Measurements from ENCODE around the gene ACSL5. TPM values are rescaled to one million over a fixed set of nuclear protein-coding genes. Genes with fewer than 3 reads are reported as not detected.
"Not testable (repeated sequence)": the region's sequence is repeated elsewhere in the genome, so short reads cannot be mapped to it uniquely, and the experiment has no call there.

Gene ACSL5
- total and polyA plus RNA-seq, 2 experiments from 2014 or later, result not detected

GRCh38 chr10:112379635-112380296 lies 5.8 kb downstream of the ACSL5 start:
- no peak overlapping the region for H3K27ac ChIP-seq
- no peaks in the 10 kb centered on the region for H3K9me3 ChIP-seq (ENCODE audit: low read depth)
- DNase-seq (ENCODE audit: low read depth in 1 of 2, low spot score in 1 of 2), result no peak
- H3K36me3 ChIP-seq, result no peaks in the 10 kb centered on the region
- no peaks in the 10 kb centered on the region for H3K4me1 ChIP-seq (ENCODE audit: low read depth)
- TF ChIP-seq CTCF (IDR thresholded peaks at IDR 0.05; ENCODE audit: low read depth, low read length), result no peak
- H3K27me3 ChIP-seq, result no peaks in the 10 kb centered on the region
- H3K4me3 ChIP-seq, result no peak overlapping the region

- Histone ChIP-seq H3K9me3 (ENCODE audit: low read depth) (no peaks in the 10 kb centered on the region), H3K4me3 (no peak overlapping the region), H3K36me3 (no peaks in the 10 kb centered on the region), H3K4me1 (ENCODE audit: low read depth) (no peaks in the 10 kb centered on the region), H3K27ac (no peak overlapping the region), H3K27me3 (no peaks in the 10 kb centered on the region)
- no peak for DNase-seq (ENCODE audit: low read depth in 1 of 2, low spot score in 1 of 2)
- no peak for TF ChIP-seq CTCF (IDR thresholded peaks at IDR 0.05; ENCODE audit: low read depth, low read length)
Observed at GRCh38 chr10:112382515-112383235, 8.8 kb downstream of the ACSL5 start.

- TF ChIP-seq CTCF (IDR thresholded peaks at IDR 0.05; ENCODE audit: low read depth, low read length), result no peak
- H3K9me3 ChIP-seq (ENCODE audit: low read depth), result no peaks in the 10 kb centered on the region
- H3K4me1 ChIP-seq (ENCODE audit: low read depth), result no peaks in the 10 kb centered on the region
- no peaks in the 10 kb centered on the region for H3K27me3 ChIP-seq
- peak; percentile 11 to 85 for DNase-seq (ENCODE audit: low read depth in 1 of 2, low spot score in 1 of 2)
- no peak overlapping the region for H3K4me3 ChIP-seq
- H3K27ac ChIP-seq, result no peak overlapping the region
- H3K36me3 ChIP-seq, result no peaks in the 10 kb centered on the region
Observed at GRCh38 chr10:112383325-112383724, 9.4 kb downstream of the ACSL5 start.

GRCh38 chr10:112384141-112384540 lies 10.2 kb downstream of the ACSL5 start:
- no peak for DNase-seq (ENCODE audit: low read depth in 1 of 2, low spot score in 1 of 2)
- Histone ChIP-seq H3K27ac (no peak overlapping the region), H3K27me3 (no peaks in the 10 kb centered on the region), H3K4me3 (no peak overlapping the region), H3K9me3 (ENCODE audit: low read depth) (no peaks in the 10 kb centered on the region), H3K4me1 (ENCODE audit: low read depth) (no peaks in the 10 kb centered on the region), H3K36me3 (no peaks in the 10 kb centered on the region)
- no peak for TF ChIP-seq CTCF (IDR thresholded peaks at IDR 0.05; ENCODE audit: low read depth, low read length)

- no peaks in the 10 kb centered on the region for H3K27me3 ChIP-seq
- H3K9me3 ChIP-seq (ENCODE audit: low read depth), result no peaks in the 10 kb centered on the region
- DNase-seq (ENCODE audit: low read depth in 1 of 2, low spot score in 1 of 2), result no peak
- no peak for TF ChIP-seq CTCF (IDR thresholded peaks at IDR 0.05; ENCODE audit: low read depth, low read length)
- no peak overlapping the region for H3K27ac ChIP-seq
- H3K4me3 ChIP-seq, result no peak overlapping the region
- H3K4me1 ChIP-seq (ENCODE audit: low read depth), result no peaks in the 10 kb centered on the region
- H3K36me3 ChIP-seq, result no peaks in the 10 kb centered on the region
Observed at GRCh38 chr10:112385201-112385600, 11.3 kb downstream of the ACSL5 start.

- not testable (repeated sequence) for H3K9me3 ChIP-seq (ENCODE audit: low read depth)
Observed at GRCh38 chr10:112388056-112388455, 14.1 kb downstream of the ACSL5 start.

More at GRCh38 chr10:112388056-112388455, 14.1 kb downstream of the ACSL5 start:
- H3K4me1 ChIP-seq (ENCODE audit: low read depth); H3K4me3 ChIP-seq; DNase-seq (ENCODE audit: low read depth in 1 of 2, low spot score in 1 of 2); H3K27me3 ChIP-seq; H3K27ac ChIP-seq; H3K36me3 ChIP-seq: not testable (repeated sequence)

Data from cardiac muscle cell (in vitro differentiated cells and primary cell).